Stromal cell of bone marrow (primary cell): ENCODE results near the gene DDX18.

ENCODE experiments used
- DNase-seq: peaks from one replicate; pipeline ENCODE4 v3.0.0-alpha.2; 2012; ENCODE audit warnings: low read depth

Gene DDX18

DNA sequence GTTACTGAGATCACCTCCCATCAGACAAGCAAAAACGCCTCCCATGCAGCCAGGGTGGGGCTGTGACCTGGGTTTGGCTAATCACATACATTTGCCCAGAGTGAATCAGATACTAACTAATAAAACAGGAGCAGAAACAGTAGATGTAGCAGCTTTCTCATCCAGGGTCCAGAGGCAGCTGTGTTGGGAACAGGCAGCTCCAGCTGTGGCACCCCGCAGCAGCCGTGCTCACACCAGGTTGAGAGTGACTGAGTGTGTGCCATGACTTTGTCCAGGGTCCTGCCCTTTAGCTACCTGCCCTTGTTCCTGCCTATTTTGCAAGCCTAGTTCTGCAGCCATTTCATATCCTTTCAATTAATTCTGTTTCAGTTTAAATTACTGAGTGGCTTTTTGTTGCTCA, 20.5 kb downstream of the DDX18 start:
- no peak for DNase-seq

DNA sequence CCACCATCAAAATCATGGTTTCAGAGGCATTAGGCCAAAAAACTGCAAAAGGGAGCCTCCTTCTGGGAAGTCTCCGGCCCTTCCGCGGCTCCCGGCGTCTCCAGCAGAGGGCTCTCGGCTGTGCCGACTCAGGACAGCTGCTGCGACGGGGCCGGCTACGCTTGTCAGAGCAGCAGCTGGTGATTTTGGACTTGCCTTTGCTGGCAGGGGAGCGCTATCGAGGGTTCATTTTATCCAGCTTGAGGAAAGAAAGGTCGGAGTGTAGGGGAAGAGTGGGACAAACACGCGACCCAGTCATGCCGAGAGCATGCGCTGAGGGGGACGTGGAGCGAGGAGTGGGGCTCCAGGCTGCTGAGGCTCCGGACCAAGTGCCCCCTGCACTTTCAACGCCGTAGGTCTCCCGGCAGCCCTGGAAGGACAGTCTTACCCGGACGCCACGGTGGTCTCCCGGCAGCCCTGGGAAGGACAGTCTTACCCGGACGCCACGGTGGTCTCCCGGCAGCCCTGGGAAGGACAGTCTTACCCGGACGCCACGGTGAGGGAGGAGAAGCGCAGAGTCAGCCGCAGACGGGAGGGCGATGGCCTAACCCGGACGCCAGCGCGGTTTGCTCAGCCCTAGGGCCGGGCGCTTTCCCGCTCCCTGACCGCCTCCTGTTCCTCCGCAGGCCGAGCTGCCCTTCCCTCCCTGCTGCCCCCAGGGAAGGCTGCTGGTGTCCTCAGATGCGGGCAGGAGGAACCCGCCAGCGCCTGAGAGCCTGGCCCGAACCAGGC, 21.7 kb downstream of the DDX18 start:
- peak; percentile 73 for DNase-seq

DNA sequence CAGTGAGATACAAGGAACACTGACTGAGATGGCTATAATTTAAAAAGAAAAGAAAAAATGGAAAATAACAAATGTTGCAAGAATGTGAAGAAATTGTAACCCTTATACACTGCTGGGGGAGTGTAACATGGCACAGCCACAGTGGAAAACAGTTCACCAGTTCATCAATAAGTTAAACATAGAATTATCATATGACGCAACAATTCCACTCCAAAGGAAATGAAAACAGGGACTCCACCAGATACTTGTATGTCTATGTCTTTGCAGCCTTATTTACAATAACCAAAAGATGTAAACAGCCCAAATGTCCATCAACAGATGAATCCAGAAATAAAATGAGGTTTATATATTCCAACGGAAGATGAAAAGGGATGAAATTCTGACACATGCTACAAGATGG, 30.8 kb downstream of the DDX18 start:
- no peak for DNase-seq

DNA sequence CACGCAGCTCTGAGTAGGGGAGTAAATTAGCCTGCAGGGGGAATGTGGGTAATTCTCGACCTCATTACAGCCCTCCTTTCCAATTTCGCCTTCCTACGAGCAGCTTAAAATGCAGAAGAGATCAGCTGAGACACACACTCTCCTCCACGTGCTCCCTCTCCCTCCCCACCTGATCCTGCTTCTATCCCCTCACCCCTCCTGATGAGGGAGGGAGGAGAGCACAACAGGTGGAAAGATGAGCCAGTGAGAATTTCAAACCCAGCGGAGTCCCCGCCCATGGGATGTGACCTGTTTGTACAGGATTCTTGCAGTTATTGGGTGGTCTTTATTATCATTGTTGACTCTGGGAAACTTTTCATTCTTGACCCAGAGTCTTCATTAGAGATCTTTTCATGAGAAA, 35.5 kb downstream of the DDX18 start:
- DNase-seq, result no peak

DNA sequence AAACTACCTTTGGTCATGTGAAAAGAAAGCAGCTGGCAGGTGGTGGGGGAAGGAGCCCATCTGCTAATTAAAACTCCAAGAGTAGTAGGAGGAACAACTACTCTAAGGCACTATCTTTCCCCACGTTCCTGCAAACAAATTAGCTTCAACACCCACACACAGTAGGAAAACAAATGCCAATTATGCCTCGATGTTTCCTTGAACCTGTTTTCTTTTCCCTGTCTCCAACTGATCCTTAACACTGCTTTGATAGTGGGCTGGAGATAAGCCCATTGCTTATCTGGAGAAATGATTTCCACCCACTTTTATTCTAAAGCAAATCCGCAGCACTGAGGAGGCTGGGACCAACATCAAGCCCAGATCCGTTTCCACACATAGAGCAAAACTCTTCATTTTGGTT, 36.0 kb downstream of the DDX18 start:
- DNase-seq, result no peak

DNA sequence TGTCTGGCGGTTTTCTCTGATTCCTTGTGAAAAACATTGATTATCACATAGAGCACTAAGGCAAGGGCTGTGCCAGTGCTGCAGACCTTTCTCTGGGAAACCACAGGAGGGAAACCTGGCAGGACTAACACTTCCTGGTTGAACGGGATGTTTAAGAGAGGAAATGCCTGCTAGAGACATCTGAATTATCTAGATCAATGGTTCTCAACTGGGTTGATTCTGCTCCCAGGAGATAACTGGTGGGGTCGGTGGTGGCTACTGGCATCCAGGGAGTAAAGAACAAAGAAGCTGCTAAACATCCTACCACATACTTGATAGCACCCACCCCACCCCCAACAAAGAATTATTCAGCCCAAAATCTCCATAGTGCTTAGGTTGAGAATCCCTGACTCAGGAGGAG, 37.5 kb downstream of the DDX18 start:
- DNase-seq, result no peak

DNA sequence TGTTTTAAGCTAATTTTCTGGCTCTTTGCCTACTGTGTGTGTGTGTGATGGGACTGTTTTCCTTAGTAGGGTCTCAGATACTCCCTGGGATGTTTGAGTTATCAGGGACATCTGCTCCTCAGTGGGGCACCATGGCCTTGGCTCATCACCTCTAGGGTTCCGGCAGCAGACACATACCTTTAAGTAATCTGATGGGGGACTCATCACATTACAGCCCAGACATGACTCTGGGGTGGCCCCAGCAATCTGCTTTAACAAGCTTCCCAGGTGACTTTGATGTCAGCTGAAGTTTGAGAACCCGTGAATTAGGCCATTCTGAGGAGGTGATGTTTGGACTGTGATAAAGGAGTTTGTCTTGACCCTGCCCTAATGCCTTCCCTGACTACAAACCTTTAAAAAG, 38.8 kb downstream of the DDX18 start:
- DNase-seq, result no peak

DNA sequence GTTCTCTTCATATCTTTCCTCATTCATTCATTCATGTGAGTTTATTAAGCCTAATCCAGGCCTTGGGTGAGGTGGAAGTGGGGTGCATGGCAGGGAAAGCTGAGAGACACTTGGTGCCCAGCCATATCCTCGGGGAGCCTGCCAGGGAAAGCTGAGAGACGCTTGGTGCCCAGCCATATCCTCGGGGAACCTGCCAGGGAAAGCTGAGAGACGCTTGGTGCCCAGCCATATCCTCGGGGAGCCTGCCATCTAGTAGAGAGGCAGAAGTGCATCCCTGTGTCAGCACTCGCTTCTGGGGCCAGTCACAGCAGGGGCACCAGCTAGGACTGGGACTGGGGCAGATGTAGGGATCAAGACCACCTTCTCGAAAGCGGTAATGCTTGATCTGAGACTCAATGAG, 39.4 kb downstream of the DDX18 start:
- DNase-seq, result no peak

DNA sequence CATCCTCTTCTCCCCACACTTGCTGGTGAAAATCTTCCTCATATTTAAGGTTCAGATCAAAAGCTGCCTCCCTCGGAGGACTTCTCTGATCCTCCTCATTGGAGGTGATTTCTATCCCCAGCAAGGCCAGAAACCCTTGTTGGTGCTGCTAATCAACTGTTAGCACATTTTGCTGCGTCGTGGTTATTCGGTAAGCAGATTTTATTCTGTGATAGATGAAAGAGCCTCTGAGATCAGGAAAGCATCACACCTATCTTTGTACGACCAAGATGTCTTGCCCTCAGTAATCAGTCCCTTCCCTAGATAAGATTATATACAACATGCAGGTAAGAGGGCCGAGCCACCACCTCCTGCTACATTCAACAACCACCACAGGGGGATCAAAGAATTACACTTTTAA, 40.1 kb downstream of the DDX18 start:
- DNase-seq, result no peak

DNA sequence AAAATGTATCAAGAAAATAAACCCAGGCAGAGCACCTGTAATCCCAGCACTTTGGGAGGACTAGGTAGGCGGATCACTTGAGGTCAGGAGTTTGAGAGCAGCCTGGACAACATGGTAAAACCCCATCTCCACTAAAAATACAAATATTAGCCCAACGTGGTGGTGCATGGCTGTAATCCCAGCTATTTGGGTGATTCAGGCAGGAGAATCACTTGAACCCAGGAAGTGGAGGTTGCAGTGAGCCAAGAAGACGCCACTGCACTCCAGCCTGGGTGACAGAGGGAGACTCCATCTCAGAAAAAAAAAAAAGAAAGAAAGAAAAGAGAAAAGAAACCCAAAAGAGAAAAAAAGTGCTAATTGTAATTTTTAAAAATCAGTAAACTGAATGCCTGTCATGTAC, 41.4 kb downstream of the DDX18 start:
- DNase-seq, result no peak

DNA sequence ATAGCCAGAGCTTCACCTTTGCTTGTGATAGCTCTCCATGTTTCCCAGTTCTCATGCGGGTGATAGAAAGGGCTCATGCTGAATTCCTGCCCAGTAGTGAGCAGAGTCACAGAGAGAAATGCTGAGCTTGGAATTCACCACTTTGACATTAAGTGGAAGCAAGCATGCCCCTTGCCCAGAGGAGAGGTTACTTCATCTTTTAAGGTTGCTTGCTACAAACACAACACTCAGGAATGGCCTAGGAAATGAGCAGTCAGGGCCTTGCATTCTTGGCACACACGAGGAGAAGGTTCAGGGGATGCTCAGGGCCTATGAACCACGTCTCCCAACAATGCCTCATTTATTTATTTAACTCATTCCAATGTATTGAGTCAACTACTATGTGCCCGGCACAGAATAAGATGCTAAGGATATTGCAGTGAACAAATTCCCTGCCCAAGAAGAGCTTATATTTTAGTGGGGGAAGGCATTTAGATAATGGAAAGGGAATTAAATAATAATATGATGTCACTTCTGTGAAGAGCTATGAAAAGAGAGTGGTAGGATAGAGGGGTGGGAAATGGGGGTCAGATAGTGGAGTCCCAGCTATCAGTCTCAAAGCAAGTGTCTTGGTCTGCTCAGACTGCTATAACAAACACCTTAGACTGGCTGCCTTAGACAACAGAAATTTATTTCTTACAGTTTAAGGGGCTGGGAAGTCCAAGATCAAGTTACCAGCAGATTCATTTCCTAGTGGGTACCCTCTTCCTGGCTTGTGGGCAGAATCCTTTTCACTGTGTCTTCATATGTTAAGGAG, 42.1 kb downstream of the DDX18 start:
- DNase-seq, result peak; percentile 64

DNA sequence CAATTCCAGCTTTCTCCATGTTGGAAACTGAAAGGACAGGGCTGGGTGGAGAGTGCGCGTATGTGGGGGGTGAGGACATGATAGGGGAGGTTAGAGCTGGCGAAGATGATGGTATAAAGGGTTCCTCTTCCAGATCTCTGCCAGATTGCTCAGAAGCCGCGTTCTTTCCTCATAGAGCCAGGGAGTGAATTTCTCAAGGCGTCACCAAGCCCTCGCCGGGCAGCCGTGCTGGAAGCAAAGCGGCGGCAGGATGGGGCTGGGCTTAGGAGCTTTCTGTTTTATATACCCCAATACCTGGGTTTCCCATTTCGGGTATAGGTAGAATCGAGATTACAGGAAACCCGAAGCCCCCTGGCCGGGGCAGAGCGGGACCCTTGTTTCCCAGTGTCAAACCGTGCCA, 43.8 kb downstream of the DDX18 start:
- no peak for DNase-seq

DNA sequence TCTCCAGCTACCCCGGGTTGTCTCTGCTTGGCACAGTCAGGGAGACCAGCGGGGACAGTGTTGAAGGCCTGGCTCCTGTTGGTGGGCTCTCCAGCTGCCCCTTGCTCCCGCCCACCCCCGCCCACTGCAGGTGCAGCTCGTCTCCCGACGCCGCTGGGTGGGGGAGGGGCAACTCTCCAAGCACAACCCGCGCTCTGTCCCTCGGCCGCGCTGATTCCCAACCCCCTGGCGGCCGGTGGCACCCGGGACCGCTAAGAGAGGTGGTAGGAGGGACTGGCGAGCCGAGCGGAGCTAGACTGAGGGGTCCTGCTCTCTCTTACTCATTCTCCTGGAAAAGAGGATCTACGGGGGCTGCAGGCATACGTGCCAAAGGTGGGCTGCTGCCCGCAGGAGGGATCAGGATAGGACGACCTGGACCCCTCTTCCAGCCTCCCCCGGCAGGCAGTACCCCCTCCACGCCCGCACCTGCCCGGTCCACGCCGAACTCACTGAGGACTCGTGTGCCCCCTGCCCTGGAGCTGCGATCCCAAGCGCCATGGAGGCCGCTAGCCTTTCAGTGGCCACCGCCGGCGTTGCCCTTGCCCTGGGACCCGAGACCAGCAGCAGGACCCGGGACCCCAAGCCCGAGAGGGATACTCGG, 44.5 kb downstream of the DDX18 start:
- DNase-seq, result no peak

DNA sequence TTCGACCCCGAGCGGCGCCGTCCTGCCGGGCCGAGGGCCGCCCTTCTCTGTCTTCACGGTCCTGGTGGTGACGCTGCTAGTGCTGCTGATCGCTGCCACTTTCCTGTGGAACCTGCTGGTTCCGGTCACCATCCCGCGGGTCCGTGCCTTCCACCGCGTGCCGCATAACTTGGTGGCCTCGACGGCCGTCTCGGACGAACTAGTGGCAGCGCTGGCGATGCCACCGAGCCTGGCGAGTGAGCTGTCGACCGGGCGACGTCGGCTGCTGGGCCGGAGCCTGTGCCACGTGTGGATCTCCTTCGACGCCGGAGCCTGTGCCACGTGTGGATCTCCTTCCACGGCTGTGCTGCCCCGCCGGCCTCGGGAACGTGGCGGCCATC, 45.0 kb downstream of the DDX18 start:
- DNase-seq, result no peak

DNA sequence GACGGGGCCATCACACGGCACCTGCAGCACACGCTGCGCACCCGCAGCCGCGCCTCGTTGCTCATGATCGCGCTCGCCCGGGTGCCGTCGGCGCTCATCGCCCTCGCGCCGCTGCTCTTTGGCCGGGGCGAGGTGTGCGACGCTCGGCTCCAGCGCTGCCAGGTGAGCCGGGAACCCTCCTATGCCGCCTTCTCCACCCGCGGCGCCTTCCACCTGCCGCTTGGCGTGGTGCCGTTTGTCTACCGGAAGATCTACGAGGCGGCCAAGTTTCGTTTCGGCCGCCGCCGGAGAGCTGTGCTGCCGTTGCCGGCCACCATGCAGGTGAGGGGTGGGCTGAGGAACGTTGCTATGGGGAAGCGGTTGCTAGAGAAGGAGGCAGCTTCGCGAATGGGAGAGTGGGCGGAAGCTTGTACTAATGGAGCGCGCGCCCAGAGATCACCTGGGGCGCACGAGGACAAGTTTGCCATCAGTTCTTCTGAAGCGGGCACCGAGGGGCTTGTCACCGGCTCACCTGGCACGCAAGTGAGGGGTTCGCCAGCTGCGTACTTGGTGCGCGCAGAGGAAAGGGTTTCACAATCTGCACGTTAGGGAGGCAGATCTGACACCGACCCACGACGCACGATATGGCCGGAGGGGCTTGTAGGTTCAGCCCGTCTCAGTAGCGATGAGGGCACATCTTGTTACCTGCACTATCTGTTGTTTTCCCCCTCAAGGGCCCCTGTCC, 45.6 kb downstream of the DDX18 start:
- DNase-seq, result no peak

DNA sequence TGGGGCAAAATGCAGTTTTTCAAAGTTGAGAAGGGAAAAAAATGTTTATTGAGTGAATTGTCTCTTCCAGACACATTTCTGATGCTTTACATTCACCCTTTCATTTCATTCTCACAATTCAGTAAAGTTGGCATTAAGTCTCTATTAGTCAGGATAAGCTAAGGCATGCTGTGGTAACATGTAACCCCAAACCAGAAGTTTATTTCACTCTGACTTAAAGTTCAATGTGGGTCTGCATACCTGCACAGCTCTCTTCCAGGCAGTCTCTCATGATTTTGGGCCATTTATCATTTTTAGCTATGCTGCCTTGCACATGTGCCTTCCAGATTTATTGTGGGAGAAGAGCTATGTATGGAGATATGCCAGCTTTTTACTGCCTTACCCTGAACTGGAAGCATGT, 48.0 kb downstream of the DDX18 start:
- no peak for DNase-seq

DNA sequence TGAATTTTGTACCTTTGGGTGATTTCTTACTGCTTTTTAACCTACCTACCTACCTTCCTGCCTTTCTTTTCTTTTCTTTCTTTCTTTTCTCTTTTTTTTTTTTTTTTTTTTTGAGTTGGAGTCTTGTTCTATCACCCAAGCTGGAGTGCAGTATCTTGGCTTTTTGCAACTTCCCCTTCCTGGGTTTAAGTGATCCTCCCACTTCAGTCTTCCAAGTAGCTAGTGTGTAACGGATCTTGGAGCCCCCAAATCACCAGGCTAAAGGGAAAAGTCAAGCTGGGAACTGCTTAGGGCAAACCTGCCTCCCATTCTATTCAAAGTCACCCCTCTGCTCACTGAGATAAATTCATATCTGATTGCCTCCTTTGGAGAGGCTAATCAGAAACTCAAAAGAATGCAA, 61.3 kb downstream of the DDX18 start:
- DNase-seq, result no peak

DNA sequence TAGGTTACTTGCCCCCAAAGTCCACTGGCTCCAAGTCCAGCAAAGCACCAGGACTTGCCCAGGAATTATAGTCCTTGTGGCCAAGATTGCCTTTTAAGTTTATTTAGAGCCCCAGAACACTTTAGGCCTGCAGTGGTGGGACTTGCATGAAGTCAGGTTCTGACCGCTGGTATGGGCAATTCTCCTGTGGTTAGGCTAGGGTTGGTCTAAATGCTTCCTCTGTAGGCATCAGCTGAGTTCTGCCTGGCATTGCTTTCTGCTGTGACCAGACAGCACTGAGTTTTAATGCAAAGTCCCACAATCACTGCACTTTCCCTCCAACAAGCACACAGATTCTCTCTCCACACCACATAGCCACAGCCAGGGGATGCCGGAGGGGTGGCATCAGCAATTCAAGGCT, 64.5 kb downstream of the DDX18 start:
- DNase-seq, result no peak
